HepG2 (cell line): ENCODE data around the gene NFATC2. TPM values are rescaled to one million over a fixed set of nuclear protein-coding genes. Genes with fewer than 3 reads are reported as not detected.

Experiments
- AGO1 ChIP-seq: fragments of 200-400 bp; formaldehyde crosslinking; IDR thresholded peaks from 2 replicates; pipeline ENCODE4 v1.6.1; 2017; ENCODE audit warnings: mild to moderate bottlenecking, low read depth, low read length, moderate library complexity; ENCODE audit not compliant: poor library complexity, severe bottlenecking
- CBX1 ChIP-seq: IDR thresholded peaks from one replicate; pipeline ENCODE4 v1.6.1; 2016; ENCODE audit warnings: antibody characterized with exemption, low read depth
- CERS6 ChIP-seq: sonication (generic); formaldehyde crosslinking; IDR thresholded peaks from 2 replicates; pipeline ENCODE4 v1.5.0; 2020; ENCODE audit warnings: missing genetic modification reagents
- GATAD2A ChIP-seq: IDR thresholded peaks from 2 replicates; pipeline ENCODE4 v1.6.1; 2016
- HMG20B ChIP-seq: conservative IDR thresholded peaks from 2 replicates; pipeline ENCODE4 v1.6.1; 2016; ENCODE audit warnings: missing genetic modification reagents, missing compliant biosample characterization
- JDP2 ChIP-seq: sonication (generic); formaldehyde crosslinking; IDR thresholded peaks from 2 replicates; pipeline ENCODE4 v1.8.1; 2022; ENCODE audit warnings: missing genetic modification reagents, borderline replicate concordance
- JUNB ChIP-seq: sonication (generic); formaldehyde crosslinking; IDR thresholded peaks from 2 replicates; pipeline ENCODE4 v1.8.0; 2022; ENCODE audit warnings: missing genetic modification reagents, mild to moderate bottlenecking, borderline replicate concordance
- KDM5B ChIP-seq: sonication (generic); formaldehyde crosslinking; IDR thresholded peaks from 2 replicates; pipeline ENCODE4 v1.4.0; 2020; ENCODE audit warnings: missing genetic modification reagents, mild to moderate bottlenecking, borderline replicate concordance
- MIER2 ChIP-seq: IDR thresholded peaks from 2 replicates; pipeline ENCODE4 v1.6.1; 2016; ENCODE audit warnings: missing biosample characterization, missing genetic modification reagents
- NR2F1 ChIP-seq, 2 experiments: fragments of 450-650 bp in 1 of 2; formaldehyde crosslinking in 1 of 2; IDR thresholded peaks; 2 replicates each; pipeline versions ENCODE4 v1.5.0 to v1.6.1; 2016 to 2020; ENCODE audit warnings: mild to moderate bottlenecking in 1 of 2, missing compliant biosample characterization in 1 of 2, missing genetic modification reagents in 1 of 2, moderate library complexity in 1 of 2
- PHF5A ChIP-seq: IDR thresholded peaks from one replicate; pipeline ENCODE4 v1.6.1; 2018; ENCODE audit warnings: low read depth, missing genetic modification reagents; ENCODE audit not compliant: unreplicated experiment
- PLRG1 ChIP-seq: fragments of 450-650 bp; conservative IDR thresholded peaks from 2 replicates; pipeline ENCODE4 v1.6.1; 2016
- POLR2AphosphoS2 ChIP-seq: IDR thresholded peaks from 2 replicates; pipeline ENCODE4 v1.6.1; 2011; ENCODE audit warnings: low read depth, low read length, improper control_type of control experiment
- PPARG ChIP-seq: conservative IDR thresholded peaks from 2 replicates; pipeline ENCODE4 v1.6.1; 2016; ENCODE audit warnings: missing biosample characterization, missing genetic modification reagents
- RAD21 ChIP-seq: fragments of 450-650 bp; formaldehyde crosslinking; IDR thresholded peaks from 2 replicates; pipeline ENCODE4 v1.5.0; 2020; ENCODE audit warnings: mild to moderate bottlenecking
- RAD51 ChIP-seq: fragments of 450-650 bp; IDR thresholded peaks from 2 replicates; pipeline ENCODE4 v1.6.1; 2016; ENCODE audit warnings: borderline replicate concordance
- RBM39 ChIP-seq: fragments of 200-400 bp; formaldehyde crosslinking; IDR thresholded peaks from one replicate; pipeline ENCODE4 v1.6.1; 2018; ENCODE audit warnings: antibody characterized with exemption, mild to moderate bottlenecking, low read depth, low read length; ENCODE audit not compliant: poor library complexity, severe bottlenecking
- REXO4 ChIP-seq: sonication (generic); formaldehyde crosslinking; IDR thresholded peaks from 2 replicates; pipeline ENCODE4 v1.8.0; 2022; ENCODE audit warnings: missing genetic modification reagents, mild to moderate bottlenecking, borderline replicate concordance
- RFX3 ChIP-seq: IDR thresholded peaks from 2 replicates; pipeline ENCODE4 v1.6.1; 2016; ENCODE audit warnings: missing biosample characterization, missing genetic modification reagents
- SNAI1 ChIP-seq: sonication (generic); formaldehyde crosslinking; IDR thresholded peaks from 2 replicates; pipeline ENCODE4 v1.5.0; 2020; ENCODE audit warnings: mild to moderate bottlenecking, missing genetic modification reagents, borderline replicate concordance
- SUZ12 ChIP-seq: fragments of 150-350 bp; IDR thresholded peaks from 2 replicates; pipeline ENCODE4 v1.6.1; 2014; ENCODE audit warnings: low read depth, low read length
- THAP8 ChIP-seq: sonication (generic); formaldehyde crosslinking; IDR thresholded peaks from 2 replicates; pipeline ENCODE4 v1.5.1; 2020; ENCODE audit warnings: missing genetic modification reagents, mild to moderate bottlenecking, borderline replicate concordance
- TOPORS ChIP-seq: sonication (generic); formaldehyde crosslinking; IDR thresholded peaks from 2 replicates; pipeline ENCODE4 v1.8.0; 2023; ENCODE audit warnings: mild to moderate bottlenecking, missing genetic modification reagents
- TP53 ChIP-seq: sonication (generic); formaldehyde crosslinking; conservative IDR thresholded peaks from 2 replicates; pipeline ENCODE4 v1.4.0; 2020; ENCODE audit warnings: missing genetic modification reagents
- U2AF1 ChIP-seq: fragments of 200-400 bp; formaldehyde crosslinking; optimal IDR thresholded peaks from 2 replicates; pipeline ENCODE3; 2017; ENCODE audit warnings: mild to moderate bottlenecking, low read depth, low read length
- ZFP36 ChIP-seq: fragments of 150-350 bp; IDR thresholded peaks from 2 replicates; pipeline ENCODE4 v1.6.1; 2018; ENCODE audit warnings: borderline replicate concordance, low read length, low read depth; ENCODE audit not compliant: partially characterized antibody
- ZFP37 ChIP-seq: sonication (generic); formaldehyde crosslinking; IDR thresholded peaks from 2 replicates; pipeline ENCODE4 v1.4.0; 2020; ENCODE audit warnings: missing genetic modification reagents, borderline replicate concordance
- ZKSCAN5 ChIP-seq: sonication (generic); formaldehyde crosslinking; IDR thresholded peaks from 2 replicates; pipeline ENCODE4 v1.5.1; 2020; ENCODE audit warnings: mild to moderate bottlenecking, missing genetic modification reagents
- ZNF234 ChIP-seq: sonication (generic); formaldehyde crosslinking; conservative IDR thresholded peaks from 2 replicates; pipeline ENCODE4 v1.5.1; 2020; ENCODE audit warnings: mild to moderate bottlenecking, missing genetic modification reagents
- ZNF552 ChIP-seq: sonication (generic); formaldehyde crosslinking; IDR thresholded peaks from 2 replicates; pipeline ENCODE4 v1.9.0; 2022; ENCODE audit warnings: missing genetic modification reagents, mild to moderate bottlenecking, borderline replicate concordance
- ZNF564 ChIP-seq: sonication (generic); formaldehyde crosslinking; IDR thresholded peaks from 2 replicates; pipeline ENCODE4 v1.8.1; 2023; ENCODE audit warnings: mild to moderate bottlenecking, missing genetic modification reagents
- ZNF724P ChIP-seq: sonication (generic); formaldehyde crosslinking; IDR thresholded peaks from 2 replicates; pipeline ENCODE4 v1.8.0; 2022; ENCODE audit warnings: missing genetic modification reagents, borderline replicate concordance
- polyA plus RNA-seq, 8 experiments: library from polyadenylated mRNA; depleted of rRNA in 3 of 8; stranded (reverse) in 7 of 8; unstranded in 1 of 8; fragments of >200 nt; fragmentation: Illumina TruSeq in 4 of 8; extraction: Trizol in 4 of 8; gene quantifications; 2 replicates each; pipeline versions ENCODE4 v1.2.1 to v1.2.3, GENCODE V29; 2011 to 2016; ENCODE audit warnings: low read depth in 4 of 8, missing spikeins in 1 of 8, mixed read lengths in 1 of 8; ENCODE audit not compliant: insufficient read depth in 1 of 8
- total RNA-seq, 5 experiments: library from RNA; depleted of rRNA; stranded (reverse); fragments of >200 nt; fragmentation: Illumina TruSeq; extraction: Trizol; gene quantifications; 2 replicates each; pipeline ENCODE4 v1.2.3, GENCODE V29; 2016; ENCODE audit warnings: low read depth in 1 of 5

Gene NFATC2
- total and polyA plus RNA-seq, 2 of the 13 experiments (the other 11 are each of a cell fraction or from before 2014, with no cell fraction given) = 1.9 to 3.3 TPM

GRCh38 chr20:51542571-51543421 lies at the start of gene NFATC2 (continued):
- TF ChIP-seq KDM5B (CRISPR knock-in tag) (no peak), SNAI1 (CRISPR knock-in tag) (no peak), JUNB (no peak), ZNF564 (CRISPR knock-in tag) (no peak), U2AF1 (no peak), RBM39 (no peak), RAD21 (CRISPR knock-in tag) (no peak), MIER2 (CRISPR knock-in tag) (no peak), PPARG (no peak), ZKSCAN5 (CRISPR knock-in tag) (no peak), TOPORS (CRISPR knock-in tag) (no peak), ZNF234 (CRISPR knock-in tag) (no peak), REXO4 (CRISPR knock-in tag) (no peak), ZFP36 (no peak), TP53 (CRISPR knock-in tag) (no peak), ZNF552 (no peak), ZNF724P (CRISPR knock-in tag) (no peak), ZFP37 (CRISPR knock-in tag) (no peak), RFX3 (CRISPR knock-in tag) (no peak), HMG20B (CRISPR knock-in tag) (no peak), AGO1 (no peak), POLR2AphosphoS2 (no peak), GATAD2A (CRISPR knock-in tag) (no peak), CBX1 (no peak), PLRG1 (no peak), PHF5A (CRISPR knock-in tag) (no peak), THAP8 (CRISPR knock-in tag) (no peak), SUZ12 (no peak), NR2F1 (CRISPR knock-in tag; IDR thresholded peaks at IDR 0.05) (no peak), JDP2 (CRISPR knock-in tag) (no peak), CERS6 (no peak), RAD51 (no peak)
